ENCODE measurements around the gene DICER1.

DICER1 gene

GRCh38 chr14:95072310-95072905 lies 84.9 kb downstream of the DICER1 start:
- WGBS, 2 donors (ENCODE audit: extremely low coverage in 2 of 2, insufficient read length in 2 of 2, insufficient replicate concordance in 1 of 2): no CpG with 5 or more reads among the region's 8 CpGs

GRCh38 chr14:95071649-95072280 lies 85.6 kb downstream of the DICER1 start:
- Histone ChIP-seq H2AFZ (ENCODE audit: low read length) (no peak overlapping the region), H3K79me1 (ENCODE audit: low read depth, low read length) (no peaks in the 10 kb centered on the region), H3K9me3 (replicated peaks in 1 of 2; ENCODE audit: control insufficient read depth in 2 of 2, insufficient read depth in 1 of 2, low read depth in 1 of 2, low read length in 2 of 2) (no peaks in the 10 kb centered on the region), H3K4me1 (ENCODE audit: control insufficient read depth in 2 of 2, insufficient read depth in 1 of 2, low read depth in 1 of 2, low read length in 2 of 2) (peaks cover 4 to 8% of the 10 kb centered on the region in 2 donors), H2BK5ac (ENCODE audit: low read length) (no peak overlapping the region), H2BK12ac (ENCODE audit: low read length) (peak overlapping the region; percentile 1), H3K27me3 (ENCODE audit: control insufficient read depth in 3 of 3, insufficient read depth in 3 of 3, low read depth in 1 of 3, low read length in 3 of 3) (peaks cover 0 to 10% (median 0%) of the 10 kb centered on the region in 3 experiments), H3K14ac (ENCODE audit: low read length) (no peak overlapping the region), H2BK15ac (ENCODE audit: low read length) (no peak overlapping the region), H4K8ac (ENCODE audit: low read depth, low read length) (no peak overlapping the region), H3K23ac (ENCODE audit: low read depth, low read length, poor library complexity) (no peak overlapping the region), H2AK5ac (ENCODE audit: low read depth, low read length) (no peak overlapping the region), H3K27ac (replicated peaks; ENCODE audit: low read length) (peak overlapping the region; percentile 55), H3K4me2 (ENCODE audit: insufficient read depth, low read length, poor library complexity, severe bottlenecking) (peak overlapping the region; percentile 35), H3K4me3 (ENCODE audit: low read length in 2 of 2) (no peak overlapping the region), H2BK120ac (ENCODE audit: low read depth, low read length) (no peak overlapping the region), H3K9ac (ENCODE audit: low read depth, low read length, poor library complexity) (no peak overlapping the region), H3K4ac (ENCODE audit: low read length) (no peak overlapping the region), H3K18ac (ENCODE audit: low read length) (peak overlapping the region; percentile 45), H3K36me3 (replicated peaks in 1 of 2; ENCODE audit: control insufficient read depth in 2 of 2, insufficient read depth in 2 of 2, low read length in 2 of 2) (no peaks in the 10 kb centered on the region), H4K91ac (ENCODE audit: low read depth, low read length, poor library complexity) (no peak overlapping the region)
- DNase-seq (ENCODE audit: low spot score): peak; percentile 24
- WGBS, 2 donors (ENCODE audit: extremely low coverage in 2 of 2, insufficient read length in 2 of 2, insufficient replicate concordance in 1 of 2): no CpG with 5 or more reads among the region's 19 CpGs

More at GRCh38 chr14:95072310-95072905, 84.9 kb downstream of the DICER1 start:
- H2BK12ac ChIP-seq (ENCODE audit: low read length): peak overlapping the region; percentile 1
- peaks cover 0 to 10% (median 0%) of the 10 kb centered on the region in 3 experiments for H3K27me3 ChIP-seq (ENCODE audit: control insufficient read depth in 3 of 3, insufficient read depth in 3 of 3, low read depth in 1 of 3, low read length in 3 of 3)
- H3K9me3 ChIP-seq (replicated peaks in 1 of 2; ENCODE audit: control insufficient read depth in 2 of 2, insufficient read depth in 1 of 2, low read depth in 1 of 2, low read length in 2 of 2): no peaks in the 10 kb centered on the region
- H4K91ac ChIP-seq (ENCODE audit: low read depth, low read length, poor library complexity): no peak overlapping the region
- H2AFZ ChIP-seq (ENCODE audit: low read length): no peak overlapping the region
- DNase-seq (ENCODE audit: low spot score): no peak
- H3K4me3 ChIP-seq (ENCODE audit: low read length in 2 of 2): no peak overlapping the region
- H3K4me1 ChIP-seq (ENCODE audit: control insufficient read depth in 2 of 2, insufficient read depth in 1 of 2, low read depth in 1 of 2, low read length in 2 of 2): peaks cover 4 to 8% of the 10 kb centered on the region in 2 donors
- no peak overlapping the region for H3K14ac ChIP-seq (ENCODE audit: low read length)
- no peak overlapping the region for H2BK120ac ChIP-seq (ENCODE audit: low read depth, low read length)
- peak overlapping the region; percentile 35 for H3K4me2 ChIP-seq (ENCODE audit: insufficient read depth, low read length, poor library complexity, severe bottlenecking)
- no peak overlapping the region for H2AK5ac ChIP-seq (ENCODE audit: low read depth, low read length)
- H3K27ac ChIP-seq (replicated peaks; ENCODE audit: low read length): peak overlapping the region; percentile 55
- H4K8ac ChIP-seq (ENCODE audit: low read depth, low read length): no peak overlapping the region
- H2BK5ac ChIP-seq (ENCODE audit: low read length): no peak overlapping the region
- no peak overlapping the region for H3K4ac ChIP-seq (ENCODE audit: low read length)
- H3K9ac ChIP-seq (ENCODE audit: low read depth, low read length, poor library complexity): no peak overlapping the region
- H2BK15ac ChIP-seq (ENCODE audit: low read length): no peak overlapping the region
- no peak overlapping the region for H3K18ac ChIP-seq (ENCODE audit: low read length)
- H3K36me3 ChIP-seq (replicated peaks in 1 of 2; ENCODE audit: control insufficient read depth in 2 of 2, insufficient read depth in 2 of 2, low read length in 2 of 2): no peaks in the 10 kb centered on the region
- H3K79me1 ChIP-seq (ENCODE audit: low read depth, low read length): no peaks in the 10 kb centered on the region
- H3K23ac ChIP-seq (ENCODE audit: low read depth, low read length, poor library complexity): no peak overlapping the region

GRCh38 chr14:95070748-95071435 lies 86.4 kb downstream of the DICER1 start:
- no peak for DNase-seq (ENCODE audit: low spot score)
- H3K4ac ChIP-seq (ENCODE audit: low read length): no peak overlapping the region
- H3K4me3 ChIP-seq (ENCODE audit: low read length in 2 of 2): no peak overlapping the region
- H2AFZ ChIP-seq (ENCODE audit: low read length): no peak overlapping the region
- H3K79me1 ChIP-seq (ENCODE audit: low read depth, low read length): no peaks in the 10 kb centered on the region
- H2BK12ac ChIP-seq (ENCODE audit: low read length): no peak overlapping the region
- H2BK5ac ChIP-seq (ENCODE audit: low read length): no peak overlapping the region
- H3K9me3 ChIP-seq (replicated peaks in 1 of 2; ENCODE audit: control insufficient read depth in 2 of 2, insufficient read depth in 1 of 2, low read depth in 1 of 2, low read length in 2 of 2): no peaks in the 10 kb centered on the region
- peak overlapping the region; percentile 36 for H2AK5ac ChIP-seq (ENCODE audit: low read depth, low read length)
- no peaks in the 10 kb centered on the region for H3K36me3 ChIP-seq (replicated peaks in 1 of 2; ENCODE audit: control insufficient read depth in 2 of 2, insufficient read depth in 2 of 2, low read length in 2 of 2)
- no peak overlapping the region for H4K8ac ChIP-seq (ENCODE audit: low read depth, low read length)
- H2BK120ac ChIP-seq (ENCODE audit: low read depth, low read length): no peak overlapping the region
- H3K27ac ChIP-seq (replicated peaks; ENCODE audit: low read length): peak overlapping the region; percentile 55
- H3K4me2 ChIP-seq (ENCODE audit: insufficient read depth, low read length, poor library complexity, severe bottlenecking): no peak overlapping the region
- peaks cover 0 to 10% (median 0%) of the 10 kb centered on the region in 3 experiments for H3K27me3 ChIP-seq (ENCODE audit: control insufficient read depth in 3 of 3, insufficient read depth in 3 of 3, low read depth in 1 of 3, low read length in 3 of 3)
- H3K4me1 ChIP-seq (ENCODE audit: control insufficient read depth in 2 of 2, insufficient read depth in 1 of 2, low read depth in 1 of 2, low read length in 2 of 2): peaks cover 4 to 8% of the 10 kb centered on the region in 2 donors
- no CpG with 5 or more reads among the region's 11 CpGs for WGBS, 2 donors (ENCODE audit: extremely low coverage in 2 of 2, insufficient read length in 2 of 2, insufficient replicate concordance in 1 of 2)
- peak overlapping the region; percentile 6 for H3K18ac ChIP-seq (ENCODE audit: low read length)
- H3K23ac ChIP-seq (ENCODE audit: low read depth, low read length, poor library complexity): no peak overlapping the region
- H3K14ac ChIP-seq (ENCODE audit: low read length): no peak overlapping the region
- H3K9ac ChIP-seq (ENCODE audit: low read depth, low read length, poor library complexity): no peak overlapping the region
- H2BK15ac ChIP-seq (ENCODE audit: low read length): no peak overlapping the region
- H4K91ac ChIP-seq (ENCODE audit: low read depth, low read length, poor library complexity): no peak overlapping the region

GRCh38 chr14:95069547-95069946 lies 87.8 kb downstream of the DICER1 start:
- Histone ChIP-seq H2BK12ac (ENCODE audit: low read length) (no peak overlapping the region), H4K91ac (ENCODE audit: low read depth, low read length, poor library complexity) (no peak overlapping the region), H3K18ac (ENCODE audit: low read length) (no peak overlapping the region), H3K79me1 (ENCODE audit: low read depth, low read length) (no peaks in the 10 kb centered on the region), H2BK120ac (ENCODE audit: low read depth, low read length) (no peak overlapping the region), H3K4me1 (ENCODE audit: control insufficient read depth in 2 of 2, insufficient read depth in 1 of 2, low read depth in 1 of 2, low read length in 2 of 2) (peaks cover 4 to 8% of the 10 kb centered on the region in 2 donors), H2AK5ac (ENCODE audit: low read depth, low read length) (peak overlapping the region; percentile 11), H3K23ac (ENCODE audit: low read depth, low read length, poor library complexity) (no peak overlapping the region), H3K4ac (ENCODE audit: low read length) (no peak overlapping the region), H3K9ac (ENCODE audit: low read depth, low read length, poor library complexity) (no peak overlapping the region), H3K27me3 (ENCODE audit: control insufficient read depth in 3 of 3, insufficient read depth in 3 of 3, low read depth in 1 of 3, low read length in 3 of 3) (peaks cover 0 to 10% (median 0%) of the 10 kb centered on the region in 3 experiments), H3K27ac (replicated peaks; ENCODE audit: low read length) (no peak overlapping the region), H2BK5ac (ENCODE audit: low read length) (peak overlapping the region; percentile 25), H4K8ac (ENCODE audit: low read depth, low read length) (no peak overlapping the region), H3K36me3 (replicated peaks in 1 of 2; ENCODE audit: control insufficient read depth in 2 of 2, insufficient read depth in 2 of 2, low read length in 2 of 2) (no peaks in the 10 kb centered on the region), H2AFZ (ENCODE audit: low read length) (no peak overlapping the region), H3K4me3 (ENCODE audit: low read length in 2 of 2) (no peak overlapping the region), H2BK15ac (ENCODE audit: low read length) (peak overlapping the region; percentile 70), H3K14ac (ENCODE audit: low read length) (no peak overlapping the region), H3K9me3 (replicated peaks in 1 of 2; ENCODE audit: control insufficient read depth in 2 of 2, insufficient read depth in 1 of 2, low read depth in 1 of 2, low read length in 2 of 2) (no peaks in the 10 kb centered on the region), H3K4me2 (ENCODE audit: insufficient read depth, low read length, poor library complexity, severe bottlenecking) (no peak overlapping the region)
- no CpG with 5 or more reads among the region's 10 CpGs for WGBS, 2 donors (ENCODE audit: extremely low coverage in 2 of 2, insufficient read length in 2 of 2, insufficient replicate concordance in 1 of 2)
- DNase-seq (ENCODE audit: low spot score): no peak

Data from neuronal stem cell (in vitro differentiated cells).